Measurements from ENCODE around the gene HBZ.
"Not testable (repeated sequence)": the region's sequence is repeated elsewhere in the genome, so short reads cannot be mapped to it uniquely, and the experiment has no call there.

Gene HBZ

GRCh38 chr16:165539-166374 lies 13.3 kb downstream of the HBZ start, which contains the start of gene HBM:
Gene HBM (plus strand): TSS chr16:165978. CDS start chr16:165998, 20 bp downstream.
- DNase-seq, result no peak

- DNase-seq, result no peak
Observed at GRCh38 chr16:166375-167121, 14.1 kb downstream of the HBZ start.

GRCh38 chr16:167122-167690 lies 14.8 kb downstream of the HBZ start:
- DNase-seq, result no peak

DNA sequence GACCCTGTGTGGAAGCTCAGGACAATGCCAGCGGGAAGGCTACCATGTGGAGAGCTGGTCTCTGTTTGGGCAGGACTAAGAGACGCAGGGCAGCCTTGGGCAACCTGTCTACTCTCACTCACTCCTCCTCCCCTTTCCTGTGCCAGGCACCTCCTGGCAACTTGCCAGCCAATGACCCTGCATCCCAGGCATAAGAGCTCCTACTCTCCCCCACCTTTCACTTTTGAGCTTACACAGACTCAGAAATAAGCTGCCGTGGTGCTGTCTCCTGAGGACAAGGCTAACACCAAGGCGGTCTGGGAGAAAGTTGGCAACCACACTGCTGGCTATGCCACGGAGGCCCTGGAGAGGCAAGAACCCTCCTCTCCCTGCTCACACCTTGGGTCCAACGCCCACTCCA lies 16.0 kb downstream of the HBZ start:
- DNase-seq, result no peak

DNA sequence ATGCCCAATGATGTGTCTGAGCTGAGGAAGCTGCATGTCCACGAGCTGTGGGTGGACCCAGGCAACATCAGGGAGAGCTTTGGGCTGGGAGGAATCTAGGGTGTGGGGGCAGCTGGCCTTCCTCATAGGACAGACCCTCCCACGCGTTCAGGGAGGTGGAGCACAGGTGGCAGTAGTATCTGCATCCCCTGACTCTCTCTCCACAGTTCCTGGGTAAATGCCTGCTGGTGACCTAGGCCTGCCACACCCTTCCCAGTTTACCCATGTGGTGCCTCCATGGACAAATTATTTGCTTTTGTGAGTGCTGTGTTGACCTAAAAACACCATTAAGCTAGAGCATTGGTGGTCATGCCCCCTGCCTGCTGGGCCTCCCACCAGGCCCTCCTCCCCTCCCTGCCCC lies 16.6 kb downstream of the HBZ start:
- DNase-seq, result no peak

GRCh38 chr16:170088-170507 lies 17.7 kb downstream of the HBZ start:
- DNase-seq, result not testable (repeated sequence)

DNA sequence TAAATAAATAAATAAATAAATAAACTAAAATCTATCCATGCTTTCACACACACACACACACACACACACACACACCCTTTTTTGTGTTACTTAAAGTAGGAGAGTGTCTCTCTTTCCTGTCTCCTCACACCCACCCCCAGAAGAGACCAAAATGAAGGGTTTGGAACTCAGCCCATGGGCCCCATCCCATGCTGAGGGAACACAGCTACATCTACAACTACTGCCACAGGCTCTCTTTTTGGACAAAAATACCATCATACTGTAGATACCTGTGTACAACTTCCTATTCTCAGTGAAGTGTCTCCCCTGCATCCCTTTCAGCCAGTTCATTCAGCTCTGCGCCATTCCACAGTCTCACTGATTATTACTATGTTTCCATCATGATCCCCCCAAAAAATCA lies 18.3 kb downstream of the HBZ start:
- DNase-seq, result no peak

- not testable (repeated sequence) for DNase-seq
Observed at GRCh38 chr16:172374-172941, 20.0 kb downstream of the HBZ start, which contains the start of gene HBA2. Gene HBA2 (plus strand): TSS chr16:172876. CDS start chr16:172913, 37 bp downstream.

DNA sequence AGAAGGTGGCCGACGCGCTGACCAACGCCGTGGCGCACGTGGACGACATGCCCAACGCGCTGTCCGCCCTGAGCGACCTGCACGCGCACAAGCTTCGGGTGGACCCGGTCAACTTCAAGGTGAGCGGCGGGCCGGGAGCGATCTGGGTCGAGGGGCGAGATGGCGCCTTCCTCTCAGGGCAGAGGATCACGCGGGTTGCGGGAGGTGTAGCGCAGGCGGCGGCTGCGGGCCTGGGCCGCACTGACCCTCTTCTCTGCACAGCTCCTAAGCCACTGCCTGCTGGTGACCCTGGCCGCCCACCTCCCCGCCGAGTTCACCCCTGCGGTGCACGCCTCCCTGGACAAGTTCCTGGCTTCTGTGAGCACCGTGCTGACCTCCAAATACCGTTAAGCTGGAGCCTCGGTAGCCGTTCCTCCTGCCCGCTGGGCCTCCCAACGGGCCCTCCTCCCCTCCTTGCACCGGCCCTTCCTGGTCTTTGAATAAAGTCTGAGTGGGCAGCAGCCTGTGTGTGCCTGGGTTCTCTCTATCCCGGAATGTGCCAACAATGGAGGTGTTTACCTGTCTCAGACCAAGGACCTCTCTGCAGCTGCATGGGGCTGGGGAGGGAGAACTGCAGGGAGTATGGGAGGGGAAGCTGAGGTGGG lies 20.9 kb downstream of the HBZ start:
- not testable (repeated sequence) for DNase-seq

DNA sequence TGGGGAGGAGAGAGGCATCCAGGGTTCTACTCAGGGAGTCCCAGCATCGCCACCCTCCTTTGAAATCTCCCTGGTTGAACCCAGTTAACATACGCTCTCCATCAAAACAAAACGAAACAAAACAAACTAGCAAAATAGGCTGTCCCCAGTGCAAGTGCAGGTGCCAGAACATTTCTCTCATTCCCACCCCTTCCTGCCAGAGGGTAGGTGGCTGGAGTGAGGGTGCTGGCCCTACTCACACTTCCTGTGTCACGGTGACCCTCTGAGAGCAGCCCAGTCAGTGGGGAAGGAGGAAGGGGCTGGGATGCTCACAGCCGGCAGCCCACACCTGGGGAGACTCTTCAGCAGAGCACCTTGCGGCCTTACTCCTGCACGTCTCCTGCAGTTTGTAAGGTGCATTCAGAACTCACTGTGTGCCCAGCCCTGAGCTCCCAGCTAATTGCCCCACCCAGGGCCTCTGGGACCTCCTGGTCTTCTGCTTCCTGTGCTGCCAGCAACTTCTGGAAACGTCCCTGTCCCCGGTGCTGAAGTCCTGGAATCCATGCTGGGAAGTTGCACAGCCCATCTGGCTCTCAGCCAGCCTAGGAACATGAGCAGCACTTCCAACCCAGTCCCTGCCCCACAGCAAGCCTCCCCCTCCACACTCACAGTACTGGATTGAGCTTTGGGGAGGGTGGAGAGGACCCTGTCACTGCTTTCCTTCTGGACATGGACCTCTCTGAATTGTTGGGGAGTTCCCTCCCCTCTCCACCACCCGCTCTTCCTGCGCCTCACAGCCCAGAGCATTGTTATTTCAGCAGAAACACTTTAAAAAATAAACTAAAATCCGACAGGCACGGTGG lies 21.7 kb downstream of the HBZ start:
- DNase-seq, result not testable (repeated sequence)

GRCh38 chr16:175011-175949 lies 22.8 kb downstream of the HBZ start:
- no peak for DNase-seq

DNA sequence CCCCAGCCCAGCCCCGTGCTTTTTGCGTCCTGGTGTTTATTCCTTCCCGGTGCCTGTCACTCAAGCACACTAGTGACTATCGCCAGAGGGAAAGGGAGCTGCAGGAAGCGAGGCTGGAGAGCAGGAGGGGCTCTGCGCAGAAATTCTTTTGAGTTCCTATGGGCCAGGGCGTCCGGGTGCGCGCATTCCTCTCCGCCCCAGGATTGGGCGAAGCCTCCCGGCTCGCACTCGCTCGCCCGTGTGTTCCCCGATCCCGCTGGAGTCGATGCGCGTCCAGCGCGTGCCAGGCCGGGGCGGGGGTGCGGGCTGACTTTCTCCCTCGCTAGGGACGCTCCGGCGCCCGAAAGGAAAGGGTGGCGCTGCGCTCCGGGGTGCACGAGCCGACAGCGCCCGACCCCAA lies 23.6 kb downstream of the HBZ start:
- DNase-seq, result not testable (repeated sequence)

- DNase-seq, result not testable (repeated sequence)
Observed at GRCh38 chr16:176477-177382, 24.3 kb downstream of the HBZ start, which contains the start of gene HBA1. Gene HBA1 (plus strand): TSS chr16:176680. CDS start chr16:176717, 37 bp downstream.

- DNase-seq, result no peak
Observed at GRCh38 chr16:177394-177822, 25.0 kb downstream of the HBZ start.

- DNase-seq, result no peak
Observed at GRCh38 chr16:177981-178667, 25.7 kb downstream of the HBZ start.

DNA sequence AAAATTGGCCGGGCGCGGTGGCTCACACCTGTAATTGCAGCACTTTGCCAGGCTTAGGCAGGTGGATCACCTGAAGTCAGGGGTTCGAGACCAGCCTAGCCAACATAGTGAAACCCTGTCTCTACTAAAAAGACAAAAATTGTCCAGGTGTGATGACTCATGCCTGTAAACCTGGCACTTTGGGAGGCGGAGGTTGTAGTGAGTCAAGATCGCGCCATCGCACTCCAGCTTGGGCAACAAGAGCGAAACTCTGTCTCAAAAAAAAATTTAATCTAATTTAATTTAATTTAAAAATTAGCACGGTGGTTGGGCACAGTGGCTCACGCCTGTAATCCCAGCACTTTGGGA lies 26.2 kb downstream of the HBZ start:
- no peak for DNase-seq

- DNase-seq, result no peak
Observed at GRCh38 chr16:179211-180092, 27.0 kb downstream of the HBZ start.

All from NCI-H1048 (cell line).